DND-41 (cell line): ENCODE results near the gene ZNF747.

Experiments
- ATAC-seq: fragments of 200-7000 bp; cut with Tn5 transposase; 3 replicates; pipeline ENCODE4 v1.9.1; 2021; ENCODE audit warnings: low read depth; ENCODE audit not compliant: insufficient read depth
- DNase-seq: peaks from one replicate; pipeline ENCODE4 v3.0.0-alpha.2; 2020
- H2AFZ ChIP-seq: 2 replicates; pipeline ENCODE4 v1.6.0; 2012; ENCODE audit warnings: low read depth, low read length
- H3K27ac ChIP-seq: 2 replicates; pipeline ENCODE4 v1.5.1; 2012; ENCODE audit warnings: low read length, inconsistent platforms
- H3K27me3 ChIP-seq: fragments of 200-600 bp; sonication (generic); 2 replicates; pipeline ENCODE4 v1.6.0; 2012; ENCODE audit warnings: low read length, mild to moderate bottlenecking, inconsistent platforms; ENCODE audit not compliant: insufficient read depth, poor library complexity
- H3K36me3 ChIP-seq: 2 replicates; pipeline ENCODE4 v1.5.1; 2012; ENCODE audit warnings: low read length, inconsistent platforms; ENCODE audit not compliant: insufficient read depth
- H3K4me1 ChIP-seq: 2 replicates; pipeline ENCODE4 v1.5.1; 2012; ENCODE audit warnings: mild to moderate bottlenecking, low read length; ENCODE audit not compliant: insufficient read depth
- H3K4me2 ChIP-seq: 2 replicates; pipeline ENCODE4 v1.6.0; 2012; ENCODE audit warnings: mild to moderate bottlenecking, moderate library complexity, low read length, inconsistent platforms; ENCODE audit not compliant: insufficient read depth
- H3K4me3 ChIP-seq, 2 experiments: fragments of 200-600 bp in 1 of 2; shearing (Covaris generic) in 1 of 2; 2 replicates each; pipeline ENCODE4 v1.5.1; 2012 to 2016; ENCODE audit warnings: inconsistent platforms in 2 of 2, low read length in 2 of 2, mild to moderate bottlenecking in 2 of 2, low read depth in 1 of 2, moderate library complexity in 1 of 2
- H3K79me2 ChIP-seq: 2 replicates; pipeline ENCODE4 v1.6.0; 2012; ENCODE audit warnings: low read length, inconsistent platforms; ENCODE audit not compliant: insufficient read depth
- H3K9ac ChIP-seq: 2 replicates; pipeline ENCODE4 v1.6.0; 2012; ENCODE audit warnings: low read depth, mild to moderate bottlenecking, inconsistent platforms, low read length, moderate library complexity
- H3K9me3 ChIP-seq: 2 replicates; pipeline ENCODE4 v1.5.1; 2012; ENCODE audit warnings: low read length, moderate library complexity, mild to moderate bottlenecking, inconsistent platforms; ENCODE audit not compliant: insufficient read depth, severe bottlenecking
- H4K20me1 ChIP-seq: 2 replicates; pipeline ENCODE4 v1.6.0; 2012; ENCODE audit warnings: low read length; ENCODE audit not compliant: insufficient read depth
- CTCF ChIP-seq: IDR thresholded peaks from 2 replicates; pipeline ENCODE4 v1.5.1; 2012; ENCODE audit warnings: borderline replicate concordance, low read length, moderate library complexity, mild to moderate bottlenecking; ENCODE audit not compliant: poor library complexity, severe bottlenecking; ENCODE audit errors: extremely low read depth
- EZH2 ChIP-seq: IDR thresholded peaks from 3 replicates; pipeline ENCODE4 v1.6.1; 2012; ENCODE audit warnings: borderline replicate concordance, low read depth, mild to moderate bottlenecking, moderate library complexity, low read length, inconsistent platforms; ENCODE audit not compliant: severe bottlenecking

Gene ZNF747

DNA sequence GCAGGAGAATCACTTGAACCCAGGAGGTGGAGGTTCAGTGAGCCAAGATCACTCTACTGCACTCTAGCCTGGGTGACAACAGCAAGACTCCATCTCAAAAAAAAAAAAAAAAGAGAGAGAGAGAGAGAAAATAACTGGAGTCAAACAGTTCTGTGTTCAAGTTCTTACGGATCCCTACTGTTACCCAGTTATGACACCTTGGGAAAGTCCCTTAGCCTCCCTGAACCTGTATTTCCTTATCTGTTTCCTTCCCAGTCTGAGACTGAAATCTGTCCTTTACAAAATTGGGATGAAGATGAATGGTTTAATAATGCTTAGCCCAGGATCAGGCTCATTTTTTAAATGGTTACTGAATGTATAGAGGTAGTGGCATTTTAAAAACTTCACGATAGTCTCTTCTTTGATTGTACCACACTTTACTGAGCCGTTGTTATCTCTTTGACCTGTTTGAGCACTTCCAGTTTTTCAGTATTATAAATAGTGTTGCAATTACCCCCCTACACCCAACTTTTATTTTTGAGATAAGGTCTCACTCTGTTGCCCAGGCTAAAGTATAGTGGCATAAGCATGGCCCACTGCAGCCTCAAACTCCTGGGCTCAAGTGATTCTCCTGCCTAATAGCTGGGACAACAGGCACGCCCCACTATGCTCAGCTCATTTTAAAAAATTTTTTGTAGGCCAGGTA, 25.4 kb downstream of the ZNF747 start:
- TF ChIP-seq CTCF (no peak), EZH2 (no peak)
- no peaks in the 10 kb centered on the region for H4K20me1 ChIP-seq
- DNase-seq (no peak), ATAC-seq (no peak)
- no peaks in the 10 kb centered on the region for H3K27me3 ChIP-seq
- no peaks in the 10 kb centered on the region for H3K79me2 ChIP-seq
- H3K27ac ChIP-seq, result no peak overlapping the region
- peaks cover 13% of the 10 kb centered on the region for H3K36me3 ChIP-seq
- H3K4me2 ChIP-seq, result no peak overlapping the region
- H3K9ac ChIP-seq, result no peak overlapping the region
- H2AFZ ChIP-seq, result no peak overlapping the region
- no peak overlapping the region for H3K4me3 ChIP-seq
- no peaks in the 10 kb centered on the region for H3K9me3 ChIP-seq
- H3K4me1 ChIP-seq, result no peaks in the 10 kb centered on the region

GRCh38 chr16:30503403-30504296, 31.0 kb downstream of the ZNF747 start:
- no peaks in the 10 kb centered on the region for H3K9me3 ChIP-seq
- H2AFZ ChIP-seq, result no peak overlapping the region
- no peak overlapping the region for H3K27ac ChIP-seq
- H3K4me2 ChIP-seq, result no peak overlapping the region
- no peaks in the 10 kb centered on the region for H3K27me3 ChIP-seq
- H3K4me1 ChIP-seq, result no peaks in the 10 kb centered on the region
- DNase-seq (no peak), ATAC-seq (no peak)
- TF ChIP-seq CTCF, result no peak
- TF ChIP-seq EZH2, result no peak
- H4K20me1 ChIP-seq, result no peaks in the 10 kb centered on the region
- H3K9ac ChIP-seq, result no peak overlapping the region
- no peaks in the 10 kb centered on the region for H3K79me2 ChIP-seq
- peaks cover 13% of the 10 kb centered on the region for H3K36me3 ChIP-seq
- no peak overlapping the region for H3K4me3 ChIP-seq

DNA sequence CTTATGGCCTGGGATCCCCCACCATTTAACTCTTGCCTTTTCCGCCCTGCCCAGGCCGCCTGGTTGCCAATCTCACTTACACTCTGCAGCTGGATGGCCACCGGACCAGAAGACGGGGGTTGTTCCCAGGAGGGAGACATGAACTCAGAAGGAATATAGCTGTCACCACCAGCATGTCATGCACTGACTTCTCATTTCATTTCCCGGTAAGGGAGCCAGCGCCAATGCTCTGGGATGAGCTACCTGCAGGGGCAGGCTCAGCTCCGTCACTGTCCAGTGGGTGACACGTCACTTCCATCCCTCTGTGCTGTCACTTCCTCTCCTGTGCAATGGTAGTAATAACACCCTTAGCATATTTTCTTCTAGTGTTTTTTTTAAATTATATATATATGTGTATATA, 35.4 kb downstream of the ZNF747 start:
- no peak overlapping the region for H3K4me2 ChIP-seq
- H3K27ac ChIP-seq, result no peak overlapping the region
- H3K4me1 ChIP-seq, result no peaks in the 10 kb centered on the region
- H3K36me3 ChIP-seq, result peaks cover 6% of the 10 kb centered on the region
- H3K9ac ChIP-seq, result no peak overlapping the region
- DNase-seq (no peak), ATAC-seq (no peak)
- no peaks in the 10 kb centered on the region for H3K79me2 ChIP-seq
- no peak overlapping the region for H2AFZ ChIP-seq
- no peaks in the 10 kb centered on the region for H3K9me3 ChIP-seq
- no peaks in the 10 kb centered on the region for H4K20me1 ChIP-seq
- no peak overlapping the region for H3K4me3 ChIP-seq
- TF ChIP-seq CTCF (no peak), EZH2 (no peak)
- H3K27me3 ChIP-seq, result no peaks in the 10 kb centered on the region
